ENCODE results near the gene FLOT1.
"Not testable (repeated sequence)": the region's sequence is repeated elsewhere in the genome, so short reads cannot be mapped to it uniquely, and the experiment has no call there.

GRCh38 chr6:30756405-30757003 is 14.0 kb upstream of the FLOT1 start:
- TF ChIP-seq SP1 (CRISPR knock-in tag; IDR thresholded peaks at IDR 0.05); TEAD4 (IDR thresholded peaks at IDR 0.05; ENCODE audit: low read length); TEAD4 (CRISPR knock-in tag; IDR thresholded peaks at IDR 0.05; ENCODE audit: borderline replicate concordance); YY1 (IDR thresholded peaks at IDR 0.05; ENCODE audit: borderline replicate concordance in 1 of 3, control insufficient read depth in 1 of 3, extremely low read depth in 1 of 3, insufficient read depth in 3 of 3, insufficient read length in 1 of 3, insufficient replicate concordance in 2 of 3, low read depth in 1 of 3, low read length in 2 of 3); CTCF (IDR thresholded peaks at IDR 0.05 in 2 of 3, conservative IDR thresholded peaks at IDR 0.05 in 1 of 3; ENCODE audit: insufficient read depth in 2 of 3, low read depth in 1 of 3, low read length in 3 of 3); JUN (IDR thresholded peaks at IDR 0.05; ENCODE audit: borderline replicate concordance, low read depth, low read length); JUN (CRISPR knock-in tag; IDR thresholded peaks at IDR 0.05; ENCODE audit: borderline replicate concordance); SPI1 (IDR thresholded peaks at IDR 0.05; ENCODE audit: borderline replicate concordance, low read depth, low read length); EZH2 (IDR thresholded peaks at IDR 0.05; ENCODE audit: borderline replicate concordance, low read depth, low read length); BRF1 (IDR thresholded peaks at IDR 0.05; ENCODE audit: borderline replicate concordance, extremely low read depth, insufficient read length); USF2 (CRISPR knock-in tag; IDR thresholded peaks at IDR 0.05); TCF7 (IDR thresholded peaks at IDR 0.05; ENCODE audit: borderline replicate concordance); ZNF830 (CRISPR knock-in tag; IDR thresholded peaks at IDR 0.05); JUNB (CRISPR knock-in tag; conservative IDR thresholded peaks at IDR 0.05); ETS1 (conservative IDR thresholded peaks at IDR 0.05; ENCODE audit: control insufficient read depth, low read depth, low read length); MYNN (IDR thresholded peaks at IDR 0.05); MYNN (CRISPR knock-in tag; IDR thresholded peaks at IDR 0.05): not testable (repeated sequence)
